HepG2 (cell line): ENCODE data around the gene CAMK2G. TPM values are rescaled to one million over a fixed set of nuclear protein-coding genes. Genes with fewer than 3 reads are reported as not detected.

Experiments used
- ATAC-seq: fragments of 200-7000 bp; cut with Tn5 transposase; 3 replicates; pipeline ENCODE4 v1.9.1; 2020; ENCODE audit warnings: mild to moderate bottlenecking, moderate library complexity
- BruUV-seq: library from RNA; stranded (reverse); fragments of 400-500 nt; replicated peaks from 2 replicates; lab custom pipeline; 2021; lab: Mats Ljungman, UMichigan
- CTCF ChIA-PET: fragments of 300-600 bp; formaldehyde crosslinking; extraction: SDS; loops from one replicate; lab custom pipeline; 2021; ENCODE audit warnings: low total read pairs, inconsistent platforms, low intra/inter-chr PET ratio; lab: Yijun Ruan, JAX
- POLR2A ChIA-PET: fragments of 350-600 bp; sonication (Branson Sonifier 250); formaldehyde crosslinking; loops from one replicate; lab custom pipeline; 2020; ENCODE audit warnings: antibody characterized with exemption, inconsistent platforms; lab: Yijun Ruan, JAX
- DNase-seq: peaks from one replicate; pipeline ENCODE4 v3.0.0-alpha.2; 2015; ENCODE audit warnings: low spot score
- FAIRE-seq: peaks from 3 replicates; lab custom pipeline; 2011; peaks lifted over from hg19 to GRCh38; lab: Jason Lieb, UNC
- H2AFZ ChIP-seq: one replicate; pipeline ENCODE4 v1.6.1; 2011; ENCODE audit warnings: low read length, inconsistent platforms
- H3K27ac ChIP-seq: fragments of 300-600 bp; 3 replicates; pipeline ENCODE4 v1.8.0; 2011; ENCODE audit warnings: mixed run types, mild to moderate bottlenecking, mixed read lengths, low read length, inconsistent platforms; ENCODE audit not compliant: insufficient read depth; ENCODE audit errors: extremely low read length
- H3K27me3 ChIP-seq, 2 experiments: fragments of 200-600 bp in 1 of 2; 2 replicates in 1 of 2; 3 replicates in 1 of 2; pipeline versions ENCODE4 v1.6.0 to v1.8.0; 2011; ENCODE audit warnings: low read length in 2 of 2, mild to moderate bottlenecking in 2 of 2, moderate library complexity in 2 of 2, inconsistent platforms in 1 of 2; ENCODE audit not compliant: insufficient read depth in 2 of 2, control insufficient read depth in 1 of 2
- H3K36me3 ChIP-seq, 2 experiments: fragments of 200-600 bp in 1 of 2; replicated peaks in 1 of 2; 2 replicates in 1 of 2; 3 replicates in 1 of 2; pipeline versions ENCODE4 v1.5.1 to v1.8.0; 2011; ENCODE audit warnings: low read length in 2 of 2, inconsistent platforms in 1 of 2; ENCODE audit not compliant: insufficient read depth in 2 of 2, control insufficient read depth in 1 of 2
- H3K4me1 ChIP-seq: 2 replicates; pipeline ENCODE4 v1.5.1; 2012; ENCODE audit warnings: low read length, inconsistent platforms; ENCODE audit not compliant: insufficient read depth
- H3K4me2 ChIP-seq: 2 replicates; pipeline ENCODE4 v1.6.0; 2011; ENCODE audit warnings: low read depth, low read length, inconsistent platforms
- H3K4me3 ChIP-seq, 3 experiments: fragments of 200-600 bp in 1 of 3; sonication (generic), shearing (Covaris generic) in 1 of 3; replicated peaks in 1 of 3; 2 replicates each; pipeline ENCODE4 v1.5.1; 2011 to 2016; ENCODE audit warnings: low read length in 3 of 3, inconsistent platforms in 2 of 3, low read depth in 2 of 3, mild to moderate bottlenecking in 2 of 3, control low read depth in 1 of 3, mixed read lengths in 1 of 3; ENCODE audit not compliant: insufficient read depth in 1 of 3
- H3K79me2 ChIP-seq: one replicate; pipeline ENCODE4 v1.6.1; 2011; ENCODE audit warnings: low read length, inconsistent platforms; ENCODE audit not compliant: insufficient read depth
- H3K9ac ChIP-seq: 2 replicates; pipeline ENCODE4 v1.6.0; 2011; ENCODE audit warnings: mild to moderate bottlenecking, low read depth, low read length, inconsistent platforms; ENCODE audit not compliant: insufficient read depth
- H3K9me3 ChIP-seq: 2 replicates; pipeline ENCODE4 v1.5.1; 2012; ENCODE audit warnings: mild to moderate bottlenecking, low read length
- H4K20me1 ChIP-seq: 2 replicates; pipeline ENCODE4 v1.6.0; 2011; ENCODE audit warnings: inconsistent platforms, mild to moderate bottlenecking, low read length, moderate library complexity; ENCODE audit not compliant: insufficient read depth
- MYC ChIP-seq: sonication (generic); formaldehyde crosslinking; IDR thresholded peaks from 2 replicates; pipeline ENCODE4 v1.9.0; 2021; ENCODE audit warnings: missing genetic modification reagents, borderline replicate concordance
- NR2C2 ChIP-seq: sonication (generic); formaldehyde crosslinking; IDR thresholded peaks from 2 replicates; pipeline ENCODE4 v1.4.0; 2020; ENCODE audit warnings: missing genetic modification reagents, mild to moderate bottlenecking, moderate library complexity, borderline replicate concordance
- PCBP1 ChIP-seq: fragments of 200-400 bp; formaldehyde crosslinking; IDR thresholded peaks from 2 replicates; pipeline ENCODE4 v1.6.1; 2017; ENCODE audit warnings: mild to moderate bottlenecking, low read depth, low read length, borderline replicate concordance
- POLR2AphosphoS2 ChIP-seq: IDR thresholded peaks from 2 replicates; pipeline ENCODE4 v1.6.1; 2011; ENCODE audit warnings: low read depth, low read length, improper control_type of control experiment
- XRCC5 ChIP-seq: fragments of 200-400 bp; formaldehyde crosslinking; optimal IDR thresholded peaks from 2 replicates; pipeline ENCODE3; 2017; ENCODE audit warnings: mild to moderate bottlenecking, low read length
- ZBTB7B ChIP-seq: sonication (generic); formaldehyde crosslinking; IDR thresholded peaks from 2 replicates; pipeline ENCODE4 v1.4.0; 2020; ENCODE audit warnings: missing genetic modification reagents
- ZC3H13 ChIP-seq: sonication (generic); formaldehyde crosslinking; IDR thresholded peaks from 2 replicates; pipeline ENCODE4 v1.8.1; 2023; ENCODE audit warnings: mild to moderate bottlenecking, missing genetic modification reagents, moderate library complexity
- ZNF10 ChIP-seq: sonication (generic); formaldehyde crosslinking; IDR thresholded peaks from 2 replicates; pipeline ENCODE4 v1.4.0; 2020; ENCODE audit warnings: mild to moderate bottlenecking, low read depth, missing genetic modification reagents, borderline replicate concordance
- ZNF17 ChIP-seq: sonication (generic); formaldehyde crosslinking; IDR thresholded peaks from 2 replicates; pipeline ENCODE4 v1.5.0; 2020; ENCODE audit warnings: mild to moderate bottlenecking, missing genetic modification reagents
- ZNF3 ChIP-seq: IDR thresholded peaks from 2 replicates; pipeline ENCODE4 v1.7.0; 2017; ENCODE audit warnings: inconsistent platforms
- ZNF350 ChIP-seq: sonication (generic); formaldehyde crosslinking; IDR thresholded peaks from 2 replicates; pipeline ENCODE4 v1.4.0; 2020; ENCODE audit warnings: mild to moderate bottlenecking, low read depth, missing genetic modification reagents, borderline replicate concordance
- ZNF484 ChIP-seq: sonication (generic); formaldehyde crosslinking; IDR thresholded peaks from 2 replicates; pipeline ENCODE4 v1.5.1; 2020; ENCODE audit warnings: mild to moderate bottlenecking, low read depth, missing genetic modification reagents, borderline replicate concordance
- ZNF761 ChIP-seq: sonication (generic); formaldehyde crosslinking; conservative IDR thresholded peaks from 2 replicates; pipeline ENCODE4 v1.4.0; 2020; ENCODE audit warnings: mild to moderate bottlenecking, missing genetic modification reagents
- ZNF768 ChIP-seq: sonication (generic); formaldehyde crosslinking; IDR thresholded peaks from 2 replicates; pipeline ENCODE4 v1.4.0; 2020; ENCODE audit warnings: missing genetic modification reagents
- ZSCAN30 ChIP-seq: sonication (generic); formaldehyde crosslinking; IDR thresholded peaks from 2 replicates; pipeline ENCODE4 v1.5.0; 2020; ENCODE audit warnings: mild to moderate bottlenecking, missing genetic modification reagents
- ZSCAN9 ChIP-seq: IDR thresholded peaks from 2 replicates; pipeline ENCODE4 v1.6.1; 2016; ENCODE audit warnings: borderline replicate concordance
- WGBS: methylation state at CpG from one replicate; pipeline ENCODE4 v1.1.6; 2017; ENCODE audit warnings: low lambda C conversion rate; 5-methylcytosine and 5-hydroxymethylcytosine counted together
- in situ Hi-C: cut with HindIII; loops from 2 replicates; pipeline ENCODE4 v1.10.0; 2017; ENCODE audit warnings: low pct_unique_long_range_greater_than_20kb; ENCODE audit not compliant: extremely low pct_ligation_motif_present
- intact Hi-C: fragments of 100-400 bp; cut with micrococcal nuclease; formaldehyde crosslinking; loops from one replicate; pipeline ENCODE4 v1.10.0; 2022; ENCODE audit not compliant: unreplicated experiment
- polyA plus RNA-seq, 8 experiments: library from polyadenylated mRNA; depleted of rRNA in 3 of 8; stranded (reverse) in 7 of 8; unstranded in 1 of 8; fragments of >200 nt; fragmentation: Illumina TruSeq in 4 of 8; extraction: Trizol in 4 of 8; gene quantifications; 2 replicates each; pipeline versions ENCODE4 v1.2.1 to v1.2.3, GENCODE V29; 2011 to 2016; ENCODE audit warnings: low read depth in 4 of 8, missing spikeins in 1 of 8, mixed read lengths in 1 of 8; ENCODE audit not compliant: insufficient read depth in 1 of 8
- total RNA-seq, 5 experiments: library from RNA; depleted of rRNA; stranded (reverse); fragments of >200 nt; fragmentation: Illumina TruSeq; extraction: Trizol; gene quantifications; 2 replicates each; pipeline ENCODE4 v1.2.3, GENCODE V29; 2016; ENCODE audit warnings: low read depth in 1 of 5
- TF ChIP-seq, protein P1 (sequence below): sonication (generic); formaldehyde crosslinking; IDR thresholded peaks from 2 replicates; pipeline ENCODE4 v1.8.0; 2022; ENCODE audit warnings: mild to moderate bottlenecking, missing genetic modification reagents, moderate library complexity
- TF ChIP-seq, protein P2 (sequence below): sonication (generic); formaldehyde crosslinking; IDR thresholded peaks from 2 replicates; pipeline ENCODE4 v1.4.0; 2020; ENCODE audit warnings: missing genetic modification reagents, mild to moderate bottlenecking, borderline replicate concordance

The CAMK2G gene
- total and polyA plus RNA-seq, 2 of the 13 experiments (the other 11 are each of a cell fraction or from before 2014, with no cell fraction given), result 15.9 to 18.8 TPM

DNA sequence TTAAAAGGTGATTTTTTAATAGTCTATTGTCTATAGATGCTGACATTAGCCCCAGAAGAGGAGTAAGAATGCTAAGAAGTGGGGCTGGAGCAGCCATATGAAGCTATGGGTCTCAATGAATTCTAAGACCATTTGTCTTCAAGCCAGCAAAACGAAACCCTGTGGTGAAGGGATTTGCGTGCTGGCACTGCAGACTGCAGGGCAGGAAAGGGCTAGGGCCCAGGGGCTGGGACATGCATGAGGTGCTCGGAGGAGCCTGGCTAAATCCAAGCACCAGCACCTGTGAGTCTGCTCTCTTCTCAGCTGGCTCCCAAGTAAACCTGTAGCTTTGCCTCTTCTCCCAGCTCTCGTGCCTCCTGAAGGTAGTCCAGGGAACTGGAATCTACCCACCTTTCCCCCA, 61.7 kb downstream of the CAMK2G start (continued):
- TF ChIP-seq, protein P1, sequence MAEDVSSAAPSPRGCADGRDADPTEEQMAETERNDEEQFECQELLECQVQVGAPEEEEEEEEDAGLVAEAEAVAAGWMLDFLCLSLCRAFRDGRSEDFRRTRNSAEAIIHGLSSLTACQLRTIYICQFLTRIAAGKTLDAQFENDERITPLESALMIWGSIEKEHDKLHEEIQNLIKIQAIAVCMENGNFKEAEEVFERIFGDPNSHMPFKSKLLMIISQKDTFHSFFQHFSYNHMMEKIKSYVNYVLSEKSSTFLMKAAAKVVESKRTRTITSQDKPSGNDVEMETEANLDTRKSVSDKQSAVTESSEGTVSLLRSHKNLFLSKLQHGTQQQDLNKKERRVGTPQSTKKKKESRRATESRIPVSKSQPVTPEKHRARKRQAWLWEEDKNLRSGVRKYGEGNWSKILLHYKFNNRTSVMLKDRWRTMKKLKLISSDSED (CRISPR knock-in tag), result no peak
- TF ChIP-seq ZNF350, result no peak
- TF ChIP-seq ZSCAN30 (CRISPR knock-in tag), result no peak
- TF ChIP-seq ZNF484 (CRISPR knock-in tag), result no peak
- no peak for TF ChIP-seq ZNF761

DNA sequence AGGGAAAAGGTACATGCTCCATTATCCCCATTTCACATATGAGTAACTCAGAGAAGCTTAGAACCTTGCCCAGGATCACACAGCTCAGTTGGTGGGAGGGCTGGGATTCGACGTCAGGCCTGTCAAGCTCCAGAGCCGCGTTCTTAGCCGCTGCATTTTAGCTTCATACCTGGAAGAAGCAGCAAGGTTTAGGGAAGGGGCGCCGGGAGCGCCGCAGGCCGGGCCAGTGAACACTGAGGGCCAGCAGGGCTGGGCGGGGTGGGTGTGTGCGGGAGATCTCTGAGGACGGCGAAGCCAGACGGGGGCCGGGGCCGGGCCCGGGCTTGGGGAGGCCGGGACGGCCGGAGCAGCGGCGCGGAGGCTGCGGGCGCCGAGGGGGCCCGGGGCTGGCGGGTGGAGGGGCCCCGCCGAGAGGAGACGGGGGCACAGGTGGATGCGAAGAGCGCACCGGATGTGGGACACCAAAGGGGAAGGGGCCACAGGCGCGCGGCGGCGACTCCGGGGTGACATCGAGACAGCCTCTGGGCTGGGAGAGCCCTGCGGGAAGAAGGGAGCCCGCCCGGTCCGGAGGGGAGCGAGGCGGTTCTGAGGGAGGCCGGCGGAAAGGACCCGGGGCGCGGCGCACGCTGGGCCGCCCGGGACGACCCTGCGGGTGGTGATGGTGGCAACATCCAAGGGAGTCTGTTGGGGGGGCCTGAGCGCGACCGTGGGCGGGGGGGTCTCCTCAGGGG, 63.5 kb downstream of the CAMK2G start:
- Histone ChIP-seq H3K9ac (peak overlapping the region; percentile 80), H2AFZ (no peak overlapping the region), H3K9me3 (no peaks in the 10 kb centered on the region), H3K4me1 (peaks cover 21% of the 10 kb centered on the region), H3K27me3 (no peaks in the 10 kb centered on the region; a peak in 1 of 5 replicates), H4K20me1 (no peaks in the 10 kb centered on the region), H3K27ac (peak overlapping the region; percentile 72), H3K36me3 (peaks cover 11 to 33% of the 10 kb centered on the region in 2 experiments), H3K79me2 (peaks cover 3% of the 10 kb centered on the region), H3K4me2 (peak overlapping the region; percentile 95), H3K4me3 (peak overlapping the region; percentile 78 to 94 (median 84))
- intact Hi-C loops, result no loop called here
- in situ Hi-C loops, result no loop called here
- ATAC-seq (peak; percentile 49), FAIRE-seq (no peak), DNase-seq (no peak)
- TSS peak; percentile 40 for BruUV-seq
- 3% methylated on average over 17 of the region's 63 CpGs for WGBS
- ChIA-PET CTCF (no interaction called here), POLR2A (interaction anchor here (1.1 to 3.3 kb wide), 3 partner anchors 26 to 38 kb away, joined by 3 to 23 read pairs (median 5); a partner anchor contains a TSS)
- TF ChIP-seq ZBTB7B (CRISPR knock-in tag) (no peak; the same call in 1 of the 2 replicates), ZNF768 (peak; percentile 95), XRCC5 (no peak), ZNF10 (CRISPR knock-in tag) (no peak), NR2C2 (no peak), POLR2AphosphoS2 (no peak), ZNF17 (CRISPR knock-in tag) (0 out of 2 replicates have a peak, but pooled peaks have one; percentile 23), PCBP1 (0 out of 2 replicates have a peak, but pooled peaks have one; percentile 18), MYC (CRISPR knock-in tag) (no peak), ZC3H13 (CRISPR knock-in tag) (no peak), ZNF3 (no peak), ZSCAN9 (CRISPR knock-in tag) (no peak)
- TF ChIP-seq, protein P2, sequence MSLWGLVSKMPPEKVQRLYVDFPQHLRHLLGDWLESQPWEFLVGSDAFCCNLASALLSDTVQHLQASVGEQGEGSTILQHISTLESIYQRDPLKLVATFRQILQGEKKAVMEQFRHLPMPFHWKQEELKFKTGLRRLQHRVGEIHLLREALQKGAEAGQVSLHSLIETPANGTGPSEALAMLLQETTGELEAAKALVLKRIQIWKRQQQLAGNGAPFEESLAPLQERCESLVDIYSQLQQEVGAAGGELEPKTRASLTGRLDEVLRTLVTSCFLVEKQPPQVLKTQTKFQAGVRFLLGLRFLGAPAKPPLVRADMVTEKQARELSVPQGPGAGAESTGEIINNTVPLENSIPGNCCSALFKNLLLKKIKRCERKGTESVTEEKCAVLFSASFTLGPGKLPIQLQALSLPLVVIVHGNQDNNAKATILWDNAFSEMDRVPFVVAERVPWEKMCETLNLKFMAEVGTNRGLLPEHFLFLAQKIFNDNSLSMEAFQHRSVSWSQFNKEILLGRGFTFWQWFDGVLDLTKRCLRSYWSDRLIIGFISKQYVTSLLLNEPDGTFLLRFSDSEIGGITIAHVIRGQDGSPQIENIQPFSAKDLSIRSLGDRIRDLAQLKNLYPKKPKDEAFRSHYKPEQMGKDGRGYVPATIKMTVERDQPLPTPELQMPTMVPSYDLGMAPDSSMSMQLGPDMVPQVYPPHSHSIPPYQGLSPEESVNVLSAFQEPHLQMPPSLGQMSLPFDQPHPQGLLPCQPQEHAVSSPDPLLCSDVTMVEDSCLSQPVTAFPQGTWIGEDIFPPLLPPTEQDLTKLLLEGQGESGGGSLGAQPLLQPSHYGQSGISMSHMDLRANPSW (CRISPR knock-in tag), result no peak
